Vagina (tissue), 2 donors: ENCODE measurements around the gene CHST12.

Experiments used
- CTCF ChIP-seq, 3 experiments: fragments of 450-650 bp in 2 of 3; fragments of 200-600 bp in 1 of 3; sonication (generic) in 1 of 3; IDR thresholded peaks; one replicate each; pipeline ENCODE4 v1.5.1; 2017 to 2019; ENCODE audit warnings: antibody characterized with exemption in 3 of 3, mild to moderate bottlenecking in 2 of 3, moderate library complexity in 2 of 3
- POLR2AphosphoS5 ChIP-seq, 2 donors: sonication (generic); formaldehyde crosslinking; IDR thresholded peaks; one replicate each; pipeline ENCODE4 v1.9.0; 2017; ENCODE audit warnings: antibody characterized with exemption in 2 of 2, mild to moderate bottlenecking in 2 of 2, low read depth in 1 of 2; ENCODE audit not compliant: insufficient read depth in 1 of 2

DNA sequence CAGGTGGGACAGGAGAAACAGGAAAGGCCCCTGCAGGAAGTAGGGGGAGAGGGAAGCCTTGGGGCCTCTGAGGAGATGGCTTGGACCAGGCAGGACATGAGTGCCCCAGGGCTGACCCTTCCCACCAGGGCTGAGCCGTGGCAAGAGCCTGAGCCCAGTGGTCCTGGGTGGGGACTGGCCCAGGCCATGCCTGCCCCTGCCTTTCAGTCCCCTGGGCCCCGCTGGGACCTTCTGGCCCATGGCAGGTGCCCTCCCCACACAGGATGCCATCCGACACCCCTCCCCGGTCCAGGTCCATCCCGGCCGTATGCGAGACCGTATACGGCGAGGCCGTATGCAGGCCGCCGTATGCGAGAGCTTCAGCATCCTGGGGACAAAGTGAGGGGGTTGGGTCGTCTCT, 70.8 kb downstream of the CHST12 start:
- TF ChIP-seq POLR2AphosphoS5 (IDR thresholded peaks at IDR 0.05; ENCODE audit: insufficient read depth in 1 of 2, low read depth in 1 of 2) (no peak), CTCF (IDR thresholded peaks at IDR 0.05) (no peak)
